ENCODE data around the gene CYP46A1. TPM values are rescaled to one million over a fixed set of nuclear protein-coding genes. Genes with fewer than 3 reads are reported as not detected.

Gene CYP46A1
- total RNA-seq, 1 donor from 2014 or later: 2.5 TPM

DNA sequence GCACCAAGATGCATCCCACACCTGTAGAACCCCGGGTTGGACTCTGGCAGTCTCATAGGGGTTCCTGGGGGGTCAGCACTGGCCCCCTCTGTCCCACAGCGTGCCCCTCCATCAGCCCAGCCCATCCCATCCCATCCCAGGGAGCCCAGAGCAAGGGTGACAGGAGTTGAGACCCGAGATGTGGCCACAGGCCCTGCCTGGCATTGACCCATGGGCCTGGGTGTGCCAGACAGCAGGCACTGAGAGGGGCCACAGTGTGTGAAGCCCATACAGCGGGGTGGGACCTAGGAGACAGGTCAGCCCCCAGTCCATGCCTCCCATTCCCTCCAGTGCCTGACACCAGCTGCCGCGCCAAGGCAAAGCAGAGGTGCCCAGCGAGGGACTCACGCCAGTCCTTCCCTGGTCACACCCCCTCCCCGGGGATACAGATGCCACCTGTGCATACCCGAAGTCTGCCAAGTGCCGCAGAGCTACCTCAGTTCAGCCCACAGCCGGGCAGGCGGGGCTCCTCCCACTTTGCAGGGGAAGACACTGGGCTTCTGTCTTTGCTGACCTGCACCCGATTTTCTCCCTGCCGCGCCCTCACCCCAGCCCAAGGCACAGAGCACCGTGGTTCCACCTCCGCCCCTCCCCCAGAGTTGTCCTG, 50.4 kb downstream of the CYP46A1 start:
- DNase-seq (ENCODE audit: low spot score) (peak; percentile 56), ATAC-seq (no peak)
- intact Hi-C loops (cut with DNase I): no loop called here

DNA sequence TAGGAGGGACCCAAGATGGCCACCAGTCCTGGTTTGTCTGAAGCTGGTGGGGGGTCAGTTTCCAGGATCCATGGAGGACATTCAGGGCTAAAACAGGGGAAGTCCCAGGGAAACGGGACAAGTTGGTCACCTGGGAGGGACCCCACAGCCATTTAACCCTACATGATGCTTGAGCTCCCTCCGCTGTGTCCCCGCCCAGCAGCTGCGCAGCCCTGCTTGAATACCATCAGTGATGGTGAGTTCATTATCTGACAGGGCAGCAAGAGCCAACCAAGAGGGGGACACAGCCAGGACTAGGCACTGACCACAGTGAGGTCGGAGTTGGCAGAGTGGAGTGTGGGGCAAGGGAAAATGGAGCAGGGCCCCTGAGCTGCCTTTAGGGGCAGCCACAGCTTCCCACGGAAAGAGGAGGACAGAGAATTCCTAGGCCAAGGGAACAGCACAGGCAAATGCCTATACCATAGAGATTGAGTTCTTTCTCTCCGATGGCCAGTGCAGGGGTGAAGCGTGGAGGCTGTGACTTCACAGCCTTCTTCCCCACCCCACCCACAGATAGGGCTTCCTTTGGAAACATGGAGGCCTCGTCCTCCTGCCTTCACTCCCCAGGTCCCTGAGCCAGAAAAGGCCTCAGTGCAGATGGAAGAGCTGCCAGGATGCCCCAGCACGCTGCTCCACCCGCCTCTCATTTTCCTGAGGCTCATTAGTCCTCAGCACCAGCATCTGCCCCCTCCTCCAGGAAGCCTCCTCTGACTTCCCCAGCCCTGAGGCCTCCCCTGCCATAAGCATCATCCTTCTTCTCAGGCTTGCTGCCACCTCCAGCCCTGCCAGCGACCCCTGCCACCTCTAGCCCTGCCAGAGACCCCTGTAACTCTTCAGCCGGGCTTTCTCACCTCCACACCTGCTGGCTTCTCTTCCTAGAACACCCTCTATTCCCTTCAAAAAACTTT, 51.4 kb downstream of the CYP46A1 start:
- intact Hi-C loops (cut with DNase I): no loop called here
- ATAC-seq (no peak), DNase-seq (ENCODE audit: low spot score) (peak; percentile 48)

- intact Hi-C loops (cut with DNase I): no loop called here
- ATAC-seq (peak; percentile 1), DNase-seq (ENCODE audit: low spot score) (peak; percentile 61)
Measured at GRCh38 chr14:99736603-99737371, 52.7 kb downstream of the CYP46A1 start.

DNA sequence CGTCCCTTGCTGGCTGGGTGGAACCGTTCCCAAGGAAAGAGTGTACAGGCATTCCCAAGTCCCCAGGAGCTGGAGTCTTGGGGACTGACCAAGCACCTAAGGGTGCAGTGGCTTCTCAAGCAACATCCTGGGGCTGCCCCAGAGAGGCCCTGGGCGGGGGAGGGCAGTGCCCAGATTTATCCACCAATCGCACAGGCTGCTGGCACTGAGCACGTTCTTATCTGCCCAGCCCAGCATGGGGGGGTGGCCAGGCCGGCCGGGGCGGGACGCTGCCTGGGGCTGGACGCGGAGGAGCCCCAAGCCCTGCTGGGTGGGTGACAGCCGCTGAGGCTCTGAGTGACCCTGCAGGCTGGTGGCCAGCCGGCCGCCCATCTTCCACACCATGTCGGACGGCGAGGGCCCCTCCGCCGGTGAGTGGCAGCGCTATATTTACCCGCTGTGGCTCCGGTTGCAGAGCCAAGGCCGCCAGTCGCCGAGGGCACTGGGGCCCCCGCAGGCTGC, 53.4 kb downstream of the CYP46A1 start:
- intact Hi-C loops (cut with DNase I): no loop called here

GRCh38 chr14:99737956-99738667, 54.0 kb downstream of the CYP46A1 start:
- no peak for DNase-seq (ENCODE audit: low spot score)
- peak; percentile 18 for ATAC-seq
- intact Hi-C loops (cut with DNase I): no loop called here

More for the DNA sequence above, 53.4 kb downstream of the CYP46A1 start:
- ATAC-seq: peak; percentile 61
- DNase-seq (ENCODE audit: low spot score): peak; percentile 65

- no peak for DNase-seq (ENCODE audit: low spot score)
- intact Hi-C loops (cut with DNase I): loop anchor here (10.0 kb wide), 1 partner anchor 1324 kb away; no protein-coding TSS in a partner anchor
- no peak for ATAC-seq
Measured at GRCh38 chr14:99740411-99740810, 56.3 kb downstream of the CYP46A1 start.

- ATAC-seq: no peak
- no peak for DNase-seq (ENCODE audit: low spot score)
- intact Hi-C loops (cut with DNase I): loop anchor here (10.0 kb wide), 1 partner anchor 1323 kb away; no protein-coding TSS in a partner anchor
Measured at GRCh38 chr14:99741227-99741976, 57.3 kb downstream of the CYP46A1 start.

- intact Hi-C loops (cut with DNase I): loop anchor here (10.0 kb wide), 1 partner anchor 1323 kb away; no protein-coding TSS in a partner anchor
- DNase-seq (ENCODE audit: low spot score): no peak
- no peak for ATAC-seq
Measured at GRCh38 chr14:99742074-99742473, 58.0 kb downstream of the CYP46A1 start.

DNA sequence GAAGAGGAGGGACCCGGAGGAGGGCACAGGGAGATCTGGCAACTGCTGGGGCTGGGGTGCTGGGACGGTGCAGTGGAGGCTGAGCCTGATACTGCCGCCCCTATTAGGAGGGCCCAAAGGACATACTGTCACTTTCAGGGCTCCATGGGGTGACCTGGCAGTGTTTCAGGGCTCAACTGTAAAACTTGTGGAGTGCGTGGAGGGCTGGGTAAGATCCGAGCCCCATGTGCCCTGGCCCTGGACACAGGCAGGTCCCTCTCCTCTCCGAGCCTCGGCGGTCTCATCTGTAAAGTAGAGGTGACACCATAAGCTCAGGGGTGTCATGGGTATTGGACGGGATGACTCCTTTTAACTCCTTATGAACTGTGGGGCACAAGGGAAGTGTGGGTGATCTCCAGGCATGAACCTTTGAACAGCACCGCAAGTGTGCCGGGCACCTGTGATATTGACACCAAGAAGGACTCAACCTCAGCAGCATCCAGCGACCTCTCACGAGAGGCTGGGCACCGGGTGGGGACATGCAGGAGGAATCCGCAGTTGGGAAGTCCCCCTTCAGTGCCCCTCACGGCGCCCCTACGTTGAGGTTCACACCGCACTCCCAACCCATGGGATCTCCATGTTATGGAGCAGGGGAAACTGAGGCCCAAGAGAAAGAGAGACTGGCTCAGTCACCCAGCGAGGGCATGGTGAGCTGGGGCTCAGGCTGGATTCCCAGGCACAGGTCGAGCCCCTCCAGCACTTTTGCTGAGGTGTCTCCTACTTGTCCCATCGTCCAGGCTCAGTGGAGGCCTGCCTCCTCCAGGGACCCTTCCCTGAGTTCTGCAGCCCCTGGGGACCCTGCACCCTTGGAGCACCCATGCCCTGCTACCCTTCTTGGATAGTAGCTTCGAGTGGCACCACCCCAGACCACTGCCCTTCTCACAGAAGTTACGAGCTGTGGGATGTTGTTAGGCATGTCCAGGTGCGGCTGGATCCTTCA, 58.7 kb downstream of the CYP46A1 start:
- intact Hi-C loops (cut with DNase I): loop anchor here (10.0 kb wide), 1 partner anchor 1322 kb away; no protein-coding TSS in a partner anchor
- no peak for DNase-seq (ENCODE audit: low spot score)

DNA sequence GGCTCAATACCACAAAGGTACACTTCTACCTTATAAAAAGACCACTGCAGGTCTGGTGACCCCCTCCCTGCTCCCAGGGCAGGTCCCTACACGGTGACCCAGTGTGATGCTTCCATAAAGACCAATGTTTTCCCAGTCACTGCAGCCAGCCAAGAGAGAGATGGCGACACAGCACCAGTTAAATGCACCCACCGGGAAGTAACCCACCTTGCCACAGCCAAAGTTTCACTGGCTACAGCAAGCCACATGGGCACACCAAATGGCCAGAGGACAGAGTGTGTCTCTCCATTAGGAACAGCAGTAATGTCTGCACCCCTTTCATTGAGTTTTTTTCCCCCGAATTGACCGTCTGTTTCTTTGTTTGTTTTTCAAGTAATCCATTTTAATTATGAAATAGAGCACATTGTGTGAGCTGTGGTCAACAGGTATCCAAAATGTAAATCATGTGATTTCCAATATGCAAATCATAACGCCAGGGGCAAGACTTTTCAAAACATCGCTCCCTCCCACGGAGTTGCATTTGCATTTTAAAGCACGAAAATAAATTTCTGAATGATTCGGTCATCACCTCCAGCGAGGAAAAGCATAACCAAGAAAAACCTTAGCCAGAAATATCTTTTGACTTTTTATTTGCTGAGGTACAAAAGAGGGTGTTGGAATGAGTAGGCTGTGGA, 60.2 kb downstream of the CYP46A1 start:
- DNase-seq (ENCODE audit: low spot score) (no peak), ATAC-seq (no peak)
- intact Hi-C loops (cut with DNase I): loop anchor here (10.0 kb wide), 1 partner anchor 1320 kb away; no protein-coding TSS in a partner anchor

More for the DNA sequence above, 58.7 kb downstream of the CYP46A1 start:
- no peak for ATAC-seq

GRCh38 chr14:99744873-99745224, 60.8 kb downstream of the CYP46A1 start:
- ATAC-seq (no peak), DNase-seq (ENCODE audit: low spot score) (no peak)
- intact Hi-C loops (cut with DNase I): loop anchor here (10.0 kb wide), 1 partner anchor 1320 kb away; no protein-coding TSS in a partner anchor

GRCh38 chr14:99745307-99745951, 61.3 kb downstream of the CYP46A1 start:
- intact Hi-C loops (cut with DNase I): loop anchor here (10.0 kb wide), 1 partner anchor 1319 kb away; no protein-coding TSS in a partner anchor
- ATAC-seq: peak; percentile 82
- no peak for DNase-seq (ENCODE audit: low spot score)

DNA sequence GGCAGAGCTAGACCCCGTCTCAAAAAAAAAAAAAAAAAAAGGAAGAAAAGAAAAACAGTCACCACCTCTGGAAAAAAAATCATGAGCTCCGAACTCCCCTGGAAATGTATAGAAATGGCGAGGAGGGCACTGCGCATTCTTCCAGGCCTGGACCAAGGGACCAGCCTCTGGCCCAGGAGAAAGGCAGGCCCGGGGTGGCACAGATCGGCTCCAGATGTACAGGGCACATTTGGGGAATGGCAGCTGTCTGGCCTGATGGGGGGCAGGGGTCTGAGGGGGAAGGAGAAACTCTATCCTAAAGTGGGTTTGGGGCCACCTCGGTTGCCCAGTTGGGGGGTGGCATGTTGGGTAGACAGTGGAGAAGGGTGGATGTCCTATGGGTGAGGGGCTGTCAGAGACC, 63.1 kb downstream of the CYP46A1 start:
- DNase-seq (ENCODE audit: low spot score) (no peak), ATAC-seq (no peak)
- intact Hi-C loops (cut with DNase I): loop anchor here (10.0 kb wide), 1 partner anchor 1318 kb away; no protein-coding TSS in a partner anchor

DNA sequence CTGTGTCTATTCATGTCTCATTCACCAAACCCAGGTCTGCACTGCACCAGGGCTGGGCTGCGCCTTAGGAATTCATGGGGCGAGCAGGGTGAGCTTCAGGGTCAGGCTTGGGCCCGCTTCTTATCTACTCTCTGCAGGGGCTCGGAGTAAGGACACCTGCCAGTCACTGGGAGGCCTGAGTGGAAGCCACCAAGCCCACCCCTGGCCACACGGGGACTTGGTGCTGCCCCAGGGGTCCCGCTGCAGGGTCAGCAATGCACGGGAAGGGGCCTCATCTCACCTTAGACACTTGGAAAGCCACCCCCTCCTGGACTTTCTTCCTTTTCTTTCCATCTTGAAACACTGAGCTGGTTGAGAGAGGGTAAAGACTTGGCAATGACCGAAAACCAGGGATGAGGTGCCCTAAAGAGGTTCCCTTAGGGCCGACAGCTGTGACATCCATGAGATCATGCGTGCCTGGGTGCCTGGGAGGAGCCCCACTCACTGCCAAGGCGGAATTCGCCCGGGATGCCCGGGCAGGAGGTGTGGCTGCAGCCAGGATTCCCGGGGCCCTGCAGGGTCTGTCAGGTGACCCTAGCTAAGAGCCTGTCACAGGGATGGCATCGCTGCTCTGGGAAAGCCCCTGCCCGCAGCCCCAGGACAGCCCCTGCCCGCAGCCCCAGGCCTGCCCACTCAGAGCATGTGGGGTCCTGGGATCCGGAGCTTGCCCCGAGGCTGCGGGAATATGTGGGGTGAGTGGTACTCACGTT, 63.7 kb downstream of the CYP46A1 start:
- no peak for DNase-seq (ENCODE audit: low spot score)
- intact Hi-C loops (cut with DNase I): loop anchor here (10.0 kb wide), 1 partner anchor 1317 kb away; no protein-coding TSS in a partner anchor
- ATAC-seq: no peak
